Umbilical cord (tissue), 2 donors: ENCODE measurements around the gene SULT2B1. TPM values are rescaled to one million over a fixed set of nuclear protein-coding genes. Genes with fewer than 3 reads are reported as not detected.
"Not testable (repeated sequence)": the region's sequence is repeated elsewhere in the genome, so short reads cannot be mapped to it uniquely, and the experiment has no call there.

Source experiments
- DNase-seq: peaks from one replicate; pipeline ENCODE4 v3.0.0-alpha.2; 2015; ENCODE audit warnings: low spot score
- total RNA-seq: library from RNA; depleted of rRNA; stranded (reverse); fragments of >200 nt; gene quantifications from one replicate; pipeline ENCODE4 v1.2.3, GENCODE V29; 2014; ENCODE audit warnings: low replicate concordance; ENCODE audit not compliant: insufficient read depth

Gene SULT2B1
- total RNA-seq, 1 donor from 2014 or later = not detected

DNA sequence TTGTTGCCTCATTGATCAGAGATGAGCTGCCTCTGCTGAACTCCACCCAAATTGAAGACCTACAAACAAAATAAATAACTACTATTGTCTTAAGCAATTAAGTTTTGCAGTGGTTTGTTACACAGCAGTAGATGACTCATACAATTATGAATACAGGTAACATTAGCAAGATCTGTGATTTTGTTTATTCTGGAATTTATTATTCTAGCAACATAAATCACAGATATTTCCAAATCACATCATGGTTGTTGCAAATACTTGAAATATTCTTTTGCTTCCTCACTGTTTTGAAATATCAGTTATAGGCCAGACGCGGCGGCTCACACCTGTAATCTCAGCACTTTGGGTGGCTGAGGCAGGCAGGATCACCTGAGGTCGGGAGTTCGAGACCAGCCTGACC, 27.2 kb upstream of the SULT2B1 start:
- DNase-seq = no peak

DNA sequence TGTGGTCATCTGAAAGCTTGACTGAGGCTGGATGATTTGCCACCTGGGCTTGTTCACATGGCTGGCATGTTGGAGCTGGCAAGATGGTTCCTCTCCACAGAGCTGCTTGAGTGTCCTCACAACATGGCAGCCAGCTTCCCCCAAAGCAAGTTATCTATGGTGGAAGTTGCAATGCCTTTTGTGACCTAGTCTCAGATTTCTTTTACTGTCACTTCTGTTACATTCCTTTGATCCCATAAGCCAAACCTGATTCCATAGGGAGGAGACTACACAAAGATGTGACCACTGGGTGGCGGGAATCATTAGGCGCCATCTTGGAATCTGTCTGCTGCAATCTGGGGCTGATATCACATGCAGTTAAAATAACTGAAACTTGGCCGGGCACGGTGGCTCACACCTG, 22.8 kb upstream of the SULT2B1 start:
- no peak for DNase-seq

DNA sequence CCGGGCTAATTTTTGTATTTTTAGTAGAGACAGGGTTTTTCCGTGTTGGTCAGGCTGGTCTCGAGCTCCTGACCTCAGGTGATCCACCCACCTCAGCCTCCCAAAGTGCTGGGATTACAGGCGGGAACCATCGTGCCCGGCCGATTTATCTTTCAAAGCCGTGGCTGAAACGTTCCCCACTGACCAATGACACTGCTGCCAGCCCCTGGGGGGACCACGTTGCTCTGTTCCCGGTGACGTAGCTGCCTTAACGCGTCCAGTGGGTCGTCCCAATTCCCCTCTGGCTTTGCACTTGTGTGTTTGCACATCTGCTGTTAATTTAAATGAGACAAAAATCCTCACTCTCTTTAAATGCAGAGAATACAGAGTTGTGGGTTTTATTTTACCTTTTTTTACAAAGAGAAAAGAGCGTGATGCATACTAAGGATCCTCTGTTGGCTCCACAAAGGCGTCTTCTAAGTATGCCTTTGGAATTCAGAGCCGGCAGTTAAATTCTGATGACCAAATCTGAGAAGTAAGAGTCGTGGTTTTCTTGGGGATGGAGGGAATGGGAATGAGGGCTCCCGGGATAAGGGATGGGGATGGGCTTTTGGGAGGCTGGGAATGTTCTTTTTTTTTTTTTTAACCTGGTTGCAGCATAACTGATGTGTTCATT, 21.8 kb upstream of the SULT2B1 start:
- no peak for DNase-seq

- no peak for DNase-seq
These were observed 21.2 kb upstream of the SULT2B1 start for GRCh38 chr19:48530770-48531169.

GRCh38 chr19:48533770-48534169, 18.2 kb upstream of the SULT2B1 start:
- DNase-seq = no peak

DNA sequence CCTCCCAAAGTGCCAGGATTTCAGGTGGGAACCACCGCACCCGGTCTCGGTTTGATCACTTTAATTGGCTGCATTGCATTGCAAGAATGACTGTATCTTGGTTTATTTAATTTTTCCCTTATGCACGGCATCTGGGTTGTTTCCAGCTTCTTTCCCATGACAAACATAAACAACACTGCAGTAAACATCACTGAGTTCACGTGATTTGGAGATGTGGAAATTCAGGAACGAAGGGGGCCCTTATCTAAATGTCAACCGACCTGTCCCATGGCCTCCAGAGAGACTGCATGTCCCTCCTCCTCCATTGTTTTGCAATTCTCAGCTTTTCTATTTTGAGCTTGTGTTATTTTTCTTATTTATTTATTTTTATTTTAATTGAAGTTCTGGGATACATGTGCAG, 14.4 kb upstream of the SULT2B1 start:
- DNase-seq = no peak

GRCh38 chr19:48538057-48538456, 13.9 kb upstream of the SULT2B1 start:
- not testable (repeated sequence) for DNase-seq

DNA sequence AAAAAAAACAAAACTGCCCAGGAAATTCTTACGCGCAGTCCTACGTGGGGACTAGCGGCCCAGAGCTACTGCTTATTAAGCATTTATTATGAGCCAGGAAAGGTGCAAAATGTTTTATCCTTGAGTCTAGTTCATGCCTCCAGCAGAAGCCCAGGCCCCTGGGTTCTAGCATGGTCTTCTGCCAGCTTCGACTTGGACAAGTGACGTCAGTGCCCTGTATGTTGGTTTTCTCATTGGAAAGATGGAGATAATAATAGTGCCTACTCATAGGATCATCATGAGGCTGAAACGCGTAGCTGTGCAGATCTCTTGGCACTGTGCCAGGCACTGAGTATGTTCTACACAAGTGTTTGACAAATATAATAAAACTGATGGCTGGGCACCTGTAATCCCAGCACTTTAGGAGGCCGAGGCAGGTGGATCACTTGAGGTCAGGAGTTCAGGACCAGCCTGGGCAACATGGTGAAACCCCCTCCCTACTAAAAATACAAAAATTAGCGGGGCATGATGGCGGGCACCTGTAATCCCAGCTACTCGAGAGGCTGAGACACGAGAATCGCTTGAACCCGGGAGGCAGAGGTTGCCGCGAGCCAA, 12.4 kb upstream of the SULT2B1 start:
- peak; percentile 58 for DNase-seq

DNA sequence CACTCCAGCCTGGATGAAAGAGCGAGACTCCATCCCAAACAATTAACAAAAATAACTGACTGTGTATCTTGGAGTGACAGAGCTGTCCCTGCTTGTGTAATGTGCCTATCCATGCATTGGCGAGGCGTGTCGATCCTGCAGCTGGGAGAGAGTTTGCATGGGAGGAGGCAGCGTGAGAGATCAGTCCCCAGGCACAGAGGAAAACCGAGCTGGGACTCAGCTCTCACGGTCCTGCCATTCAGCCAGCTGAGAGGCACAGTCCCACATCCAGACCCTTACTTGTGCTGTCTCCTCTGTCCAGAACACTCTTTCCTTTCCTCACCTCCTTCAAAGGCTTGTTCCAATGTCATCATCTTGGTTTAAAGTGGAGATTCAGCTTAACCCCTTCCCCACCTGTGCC, 11.9 kb upstream of the SULT2B1 start:
- no peak for DNase-seq

- DNase-seq = no peak
These were observed 10.2 kb upstream of the SULT2B1 start for GRCh38 chr19:48541813-48542212.

GRCh38 chr19:48543121-48543710, 8.8 kb upstream of the SULT2B1 start:
- DNase-seq = peak; percentile 63

DNA sequence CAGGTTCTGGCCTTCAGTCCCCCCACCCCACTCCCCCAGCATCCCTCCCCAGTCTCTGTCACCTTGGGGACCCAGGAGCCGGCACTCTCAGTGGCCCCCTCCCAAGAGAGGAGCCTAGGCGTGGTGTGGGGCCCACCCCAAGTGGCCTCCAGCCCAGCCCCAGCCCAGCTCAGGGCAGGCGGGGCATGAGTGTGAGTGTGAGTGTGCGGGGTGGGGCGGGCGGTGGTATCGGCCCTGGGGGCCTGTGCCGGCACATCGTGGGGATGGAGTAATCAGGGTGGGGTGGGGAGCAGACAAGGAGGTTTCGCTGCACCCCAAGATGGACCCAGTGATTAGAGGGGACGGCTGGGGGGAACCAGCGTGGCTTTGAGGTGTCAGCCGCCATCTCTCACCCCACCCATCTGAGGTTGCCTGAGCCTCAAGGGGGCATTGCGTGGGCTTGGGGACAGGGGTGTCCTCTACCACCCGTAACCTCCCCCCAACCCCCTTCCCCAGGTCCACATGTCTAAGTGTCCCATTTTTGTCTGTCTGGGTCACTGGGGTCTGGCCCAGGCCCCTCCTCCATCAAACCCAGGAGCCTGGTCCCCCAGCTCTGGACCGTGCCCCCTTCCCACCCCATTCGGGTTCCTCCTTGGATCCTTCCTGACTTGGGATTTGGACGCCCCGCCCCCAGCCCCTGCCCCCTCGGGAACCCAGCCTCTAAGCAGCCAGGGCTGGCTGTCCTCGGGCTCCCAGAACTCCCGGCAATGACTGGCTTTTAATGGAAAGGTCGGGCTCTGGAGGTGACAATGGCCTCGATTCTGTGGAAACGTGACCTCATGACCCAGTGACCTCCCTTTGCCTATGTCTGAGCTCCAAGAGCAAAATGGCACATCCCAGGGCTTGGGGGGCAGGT, 6.9 kb upstream of the SULT2B1 start:
- no peak for DNase-seq

- no peak for DNase-seq
These were observed 4.2 kb upstream of the SULT2B1 start for GRCh38 chr19:48547722-48548121.

- no peak for DNase-seq
These were observed 3.6 kb upstream of the SULT2B1 start for GRCh38 chr19:48548253-48548911.

GRCh38 chr19:48549380-48549779, 2.6 kb upstream of the SULT2B1 start:
- no peak for DNase-seq

GRCh38 chr19:48552406-48553322, 692 bp downstream of the SULT2B1 start:
- no peak for DNase-seq

DNA sequence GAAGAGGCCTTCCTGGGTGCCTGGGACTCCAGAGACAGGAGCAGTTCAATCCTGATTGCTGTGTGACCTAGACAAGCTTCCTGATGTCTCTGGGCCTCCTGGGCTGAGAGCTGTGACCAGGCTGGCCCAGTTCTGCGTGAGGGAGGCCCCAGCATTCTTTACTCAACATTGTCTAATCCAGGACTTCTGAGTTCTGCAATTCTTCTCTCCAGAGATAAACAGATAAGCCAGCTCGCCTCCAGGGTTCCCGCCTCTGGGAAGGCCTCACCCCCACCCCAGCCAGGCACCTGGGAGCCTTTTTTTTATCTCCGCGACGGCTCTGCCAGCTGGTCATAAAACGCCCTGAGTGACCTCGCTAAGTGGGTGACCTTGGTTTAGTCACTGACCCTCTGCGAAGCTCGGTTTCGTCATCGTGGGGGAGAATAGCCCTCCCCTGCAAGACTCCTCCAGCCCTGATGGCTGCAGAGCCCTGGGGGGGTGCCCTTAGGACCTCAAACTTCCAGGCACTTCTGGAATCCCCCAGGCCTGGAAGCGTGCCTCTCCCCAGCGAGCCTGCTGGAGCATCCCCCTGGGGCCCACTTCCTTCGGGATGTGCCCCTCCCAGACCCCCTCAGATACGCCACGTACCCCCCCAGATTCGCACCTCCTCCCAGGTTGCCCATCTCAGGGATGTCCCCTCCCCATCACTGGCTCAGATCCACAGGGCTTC, 1.9 kb downstream of the SULT2B1 start:
- peak; percentile 65 for DNase-seq

DNA sequence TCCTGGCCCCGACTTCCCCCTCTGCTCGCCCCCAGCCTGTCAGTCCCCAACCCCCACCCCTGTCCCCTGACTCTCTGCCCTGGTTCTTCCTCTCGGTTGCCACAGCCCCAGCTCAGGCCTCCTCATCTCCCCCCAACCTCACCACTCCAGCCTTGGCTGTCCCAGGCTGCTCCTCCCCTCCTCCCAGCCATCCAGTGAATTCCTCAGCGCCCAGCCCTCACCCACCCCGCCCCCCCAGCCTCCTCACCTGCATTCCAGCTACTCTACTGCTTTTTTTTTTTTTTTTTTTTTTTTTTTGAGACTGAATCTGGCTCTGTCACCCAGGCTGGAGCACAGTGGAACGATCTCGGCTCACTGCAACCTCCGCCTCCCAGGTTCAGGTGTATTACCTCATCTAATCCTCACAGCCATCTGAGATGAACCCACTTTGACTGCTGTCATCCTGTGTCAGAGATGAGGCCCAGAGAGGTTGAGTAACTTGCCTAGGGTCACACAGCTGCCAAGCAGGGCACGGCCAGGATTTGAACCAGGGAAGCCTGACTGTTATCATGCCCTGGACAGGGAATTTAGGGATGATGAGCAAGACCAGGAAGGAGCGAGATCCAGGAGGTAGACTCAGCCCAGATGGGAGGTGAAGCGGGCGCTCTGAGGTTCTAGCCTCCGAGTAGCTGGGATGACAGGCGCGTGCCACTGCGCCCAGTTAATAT, 2.6 kb downstream of the SULT2B1 start:
- DNase-seq = peak; percentile 42

GRCh38 chr19:48556163-48556562, 4.2 kb downstream of the SULT2B1 start:
- peak; percentile 44 for DNase-seq
